ENCODE measurements around the gene MDM2.
A peak's percentile ranks its signal among the peaks of the same experiment; 100 is the strongest.

The MDM2 gene

GRCh38 chr12:68894276-68894855 is 86.4 kb downstream of the MDM2 start:
- H3K4me3 ChIP-seq (replicated peaks; ENCODE audit: low read depth, low read length), result no peak overlapping the region

GRCh38 chr12:68896881-68897540 is 89.0 kb downstream of the MDM2 start:
- no peak for TF ChIP-seq CTCF (IDR thresholded peaks at IDR 0.05; ENCODE audit: low read length, missing control alignments)
- no peak overlapping the region for H3K4me3 ChIP-seq (replicated peaks; ENCODE audit: low read depth, low read length)
- peak; percentile 50 for DNase-seq (ENCODE audit: low read depth)

More at GRCh38 chr12:68894276-68894855, 86.4 kb downstream of the MDM2 start:
- DNase-seq (ENCODE audit: low read depth), result no peak
- TF ChIP-seq CTCF (IDR thresholded peaks at IDR 0.05; ENCODE audit: low read length, missing control alignments), result no peak

- H3K4me3 ChIP-seq (replicated peaks; ENCODE audit: low read depth, low read length), result no peak overlapping the region
- peak; percentile 74 for DNase-seq (ENCODE audit: low read depth)
- TF ChIP-seq CTCF (IDR thresholded peaks at IDR 0.05; ENCODE audit: low read length, missing control alignments), result peak; percentile 56
Observed at GRCh38 chr12:68899251-68899771, 91.3 kb downstream of the MDM2 start.

- H3K4me3 ChIP-seq (replicated peaks; ENCODE audit: low read depth, low read length), result no peak overlapping the region
- TF ChIP-seq CTCF (IDR thresholded peaks at IDR 0.05; ENCODE audit: low read length, missing control alignments), result no peak
- DNase-seq (ENCODE audit: low read depth), result no peak
Observed at GRCh38 chr12:68900241-68900640, 92.3 kb downstream of the MDM2 start.

Data from fibroblast of pulmonary artery (primary cell).